GM23248 (cell line): Measurements from ENCODE around the gene NHLRC1.

ENCODE experiments used
- EZH2 ChIP-seq: fragments of 200-600 bp; sonication (generic); IDR thresholded peaks from 2 replicates; pipeline ENCODE4 v1.6.1; 2018; ENCODE audit warnings: antibody characterized with exemption, mild to moderate bottlenecking; ENCODE audit not compliant: insufficient read depth, poor library complexity, severe bottlenecking
- EZH2phosphoT487 ChIP-seq: fragments of 200-600 bp; sonication (generic); IDR thresholded peaks from 2 replicates; pipeline ENCODE4 v1.6.1; 2018; ENCODE audit warnings: antibody characterized with exemption, moderate library complexity, mild to moderate bottlenecking, low read depth; ENCODE audit not compliant: insufficient read depth

- TF ChIP-seq EZH2phosphoT487: no peak
- no peak for TF ChIP-seq EZH2
These were observed 4.1 kb downstream of the NHLRC1 start for GRCh38 chr6:18118330-18118729.
